Mammary epithelial cell (primary cell): ENCODE measurements around the gene CDC42EP4.

Source experiments
- CTCF ChIP-seq, 2 donors: IDR thresholded peaks in 1 of 2; conservative IDR thresholded peaks in 1 of 2; 2 replicates each; pipeline ENCODE4 v1.5.1; 2011 to 2012; ENCODE audit warnings: inconsistent platforms in 2 of 2, low read length in 2 of 2, mild to moderate bottlenecking in 2 of 2, control low read depth in 1 of 2, low read depth in 1 of 2; ENCODE audit not compliant: insufficient read depth in 1 of 2; ENCODE audit errors: extremely low read depth in 1 of 2
- EZH2 ChIP-seq: IDR thresholded peaks from 2 replicates; pipeline ENCODE4 v1.6.1; 2012; ENCODE audit warnings: low read length, inconsistent platforms, borderline replicate concordance

DNA sequence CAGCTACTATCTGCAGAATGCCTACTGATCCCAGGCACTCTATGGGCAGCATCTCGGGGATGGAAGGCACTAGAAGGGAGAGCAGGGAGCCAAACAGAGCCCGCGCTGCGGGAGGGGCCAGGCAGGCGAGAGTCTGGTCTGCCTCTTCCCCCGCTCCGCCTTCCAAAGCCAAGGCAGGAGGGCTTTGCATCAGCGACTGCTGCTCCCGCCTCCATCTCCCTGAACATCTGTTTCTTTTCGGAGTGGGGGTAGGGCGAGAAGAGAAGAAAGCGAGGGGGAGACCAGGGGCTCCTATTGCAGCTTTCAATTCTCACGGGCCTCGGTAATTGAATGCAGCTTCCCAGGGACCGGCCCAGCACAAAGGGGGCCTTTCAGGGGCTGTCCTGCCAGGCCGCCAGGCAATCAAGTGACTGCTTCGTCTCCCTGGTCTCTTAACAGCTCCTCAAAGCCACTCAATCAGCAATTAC lies 31.4 kb upstream of the CDC42EP4 start:
- TF ChIP-seq EZH2 = no peak
- TF ChIP-seq CTCF (conservative IDR thresholded peaks at IDR 0.05 in 1 of 2, IDR thresholded peaks at IDR 0.05 in 1 of 2; ENCODE audit: extremely low read depth in 1 of 2, insufficient read depth in 1 of 2, low read depth in 1 of 2, low read length in 2 of 2) = no peak
